HG03196 (cell line): ENCODE results near the gene SGO1.

Source experiments
- ATAC-seq: cut with Tn5 transposase; IDR thresholded peaks from one replicate; pipeline ENCODE4 v1.9.1; 2021; ENCODE audit not compliant: unreplicated experiment

Gene SGO1

GRCh38 chr3:20160230-20160629 lies 25.8 kb downstream of the SGO1 start:
- ATAC-seq, result no peak

DNA sequence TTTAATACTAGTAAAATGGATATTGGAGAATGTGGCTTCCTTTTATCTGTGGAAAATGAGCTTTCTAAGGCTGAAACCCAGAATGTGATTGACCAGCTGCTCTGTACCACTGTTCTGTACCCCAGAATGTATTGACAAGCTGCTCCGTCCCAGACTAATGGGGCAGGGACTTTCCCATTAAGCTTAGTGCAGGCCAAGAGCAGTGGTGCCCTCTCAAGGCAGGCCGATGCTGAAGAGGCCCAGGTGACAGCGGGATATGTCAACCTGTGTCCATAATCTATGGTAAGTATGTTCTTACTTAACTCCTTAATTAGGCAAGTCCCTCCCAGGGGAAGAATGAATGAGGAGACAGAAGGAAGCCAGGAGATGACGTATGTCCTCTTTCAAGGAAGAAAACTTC lies 31.1 kb downstream of the SGO1 start:
- ATAC-seq, result no peak

GRCh38 chr3:20154078-20154477 lies 31.9 kb downstream of the SGO1 start:
- no peak for ATAC-seq

DNA sequence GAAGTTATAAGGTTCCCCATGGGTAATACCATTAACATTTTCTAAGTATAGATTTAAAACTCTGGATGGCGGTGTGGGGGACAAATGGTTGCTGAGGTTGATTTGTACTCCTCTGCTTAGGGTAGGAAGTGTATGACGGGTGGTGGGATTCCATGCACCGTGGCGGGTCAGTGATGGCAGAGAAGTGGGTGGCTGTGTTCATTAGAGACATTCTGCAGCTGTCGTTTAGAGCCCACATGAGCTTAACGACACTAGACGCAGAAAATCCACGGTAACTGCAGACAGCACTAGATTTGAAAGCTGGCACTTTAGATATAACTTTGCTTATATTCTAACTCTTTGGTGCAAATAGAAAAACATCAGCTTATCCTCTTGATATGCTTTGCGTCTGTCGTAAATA lies 37.5 kb downstream of the SGO1 start:
- ATAC-seq, result no peak

DNA sequence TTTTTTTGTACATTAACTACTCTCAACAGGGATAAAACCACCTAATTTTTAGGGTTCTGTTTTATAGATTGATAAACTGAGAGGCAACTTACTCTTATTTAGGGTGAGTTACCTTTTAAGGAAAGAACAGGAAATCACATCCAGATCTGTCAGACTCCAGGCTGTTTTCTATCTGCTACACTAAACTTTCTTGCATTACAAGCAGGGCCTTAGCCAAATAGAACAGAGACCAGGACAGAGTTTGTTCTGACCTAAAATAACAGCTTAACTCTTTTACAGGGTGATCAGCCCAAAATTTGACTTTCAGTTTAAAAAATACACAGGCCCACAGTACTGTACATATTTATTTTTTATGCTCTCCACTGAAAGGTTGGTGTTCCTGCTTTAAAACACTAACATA lies 38.6 kb downstream of the SGO1 start:
- ATAC-seq, result no peak

GRCh38 chr3:20146301-20146700 lies 39.7 kb downstream of the SGO1 start:
- no peak for ATAC-seq

GRCh38 chr3:20145874-20146273 lies 40.1 kb downstream of the SGO1 start:
- no peak for ATAC-seq

DNA sequence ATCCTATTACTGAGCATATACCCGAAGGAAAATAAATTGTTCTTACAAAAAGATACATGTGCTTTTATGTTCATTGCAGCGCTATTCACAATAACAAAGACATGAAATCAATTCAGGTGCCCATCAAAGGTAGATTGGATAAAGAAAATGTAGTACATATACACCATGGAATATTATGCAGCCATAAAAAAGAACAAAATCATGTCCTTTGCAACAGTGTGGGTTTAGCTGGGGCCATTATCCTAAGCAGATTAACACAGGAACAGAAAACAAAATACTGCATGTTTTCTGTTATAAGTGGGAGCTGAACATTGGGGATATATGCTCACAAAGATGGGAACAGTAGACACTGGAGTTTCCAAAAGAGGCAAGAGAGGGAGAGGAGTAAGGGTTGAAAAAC lies 42.5 kb downstream of the SGO1 start:
- no peak for ATAC-seq

GRCh38 chr3:20142517-20142916 lies 43.5 kb downstream of the SGO1 start:
- ATAC-seq, result no peak

DNA sequence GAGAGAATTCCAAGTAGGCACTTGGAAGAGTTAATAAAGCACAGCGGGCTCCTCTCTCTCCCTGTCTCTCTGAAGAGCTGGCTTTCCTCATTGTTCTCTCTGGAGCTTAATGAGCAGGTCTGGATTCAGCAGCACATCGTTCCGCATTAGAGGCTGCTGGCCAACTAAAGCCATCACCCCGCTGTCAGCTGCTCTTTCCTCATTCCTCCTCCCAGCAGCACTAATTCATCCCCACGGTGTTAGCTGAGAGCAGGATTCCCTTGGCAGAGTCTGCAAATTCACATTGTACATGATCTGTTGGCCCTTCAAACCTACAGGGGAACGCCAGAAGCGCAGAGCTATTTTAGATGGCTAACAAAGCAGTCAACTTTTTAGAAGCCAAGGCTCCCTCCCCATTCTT lies 44.2 kb downstream of the SGO1 start:
- ATAC-seq, result no peak

DNA sequence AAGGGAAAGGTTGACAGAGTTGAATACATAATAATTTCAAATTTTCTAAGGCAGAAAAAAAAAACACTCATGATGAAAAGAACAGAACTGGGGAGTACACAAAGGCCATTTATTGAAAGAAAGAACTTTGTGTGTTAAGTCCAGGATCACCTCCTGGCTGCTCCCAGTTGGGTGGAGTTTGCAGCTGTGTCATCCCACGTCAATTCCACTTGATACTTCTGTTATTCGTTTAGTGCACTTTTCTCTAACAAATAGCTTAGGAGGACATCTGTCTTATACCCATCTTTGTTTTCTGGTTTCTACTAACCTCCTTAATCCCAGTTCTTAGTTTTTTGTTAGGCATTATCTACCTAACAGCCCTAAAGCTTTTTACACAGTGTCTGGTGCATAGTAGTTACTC lies 44.7 kb downstream of the SGO1 start:
- no peak for ATAC-seq

GRCh38 chr3:20140881-20141280 lies 45.1 kb downstream of the SGO1 start:
- ATAC-seq, result no peak

DNA sequence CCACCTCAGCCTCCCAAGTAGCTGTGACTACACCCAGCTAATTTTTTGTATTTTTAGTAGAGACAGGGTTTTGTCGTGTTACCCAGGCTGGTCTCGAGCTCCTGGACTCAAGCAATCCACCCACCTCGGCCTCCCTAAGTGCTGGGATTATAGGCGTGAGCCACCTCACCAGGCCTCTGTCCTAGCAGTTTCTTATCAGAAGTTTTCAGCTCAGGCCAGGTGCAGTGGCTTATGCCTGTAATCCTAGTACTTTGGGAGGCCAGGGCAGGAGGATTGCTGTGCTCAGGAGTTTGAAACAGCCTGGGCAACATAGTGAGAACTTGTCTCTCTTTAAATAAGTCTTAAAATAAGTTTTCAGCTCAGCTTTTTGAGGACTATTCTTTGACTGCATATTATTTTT lies 48.4 kb downstream of the SGO1 start:
- no peak for ATAC-seq

DNA sequence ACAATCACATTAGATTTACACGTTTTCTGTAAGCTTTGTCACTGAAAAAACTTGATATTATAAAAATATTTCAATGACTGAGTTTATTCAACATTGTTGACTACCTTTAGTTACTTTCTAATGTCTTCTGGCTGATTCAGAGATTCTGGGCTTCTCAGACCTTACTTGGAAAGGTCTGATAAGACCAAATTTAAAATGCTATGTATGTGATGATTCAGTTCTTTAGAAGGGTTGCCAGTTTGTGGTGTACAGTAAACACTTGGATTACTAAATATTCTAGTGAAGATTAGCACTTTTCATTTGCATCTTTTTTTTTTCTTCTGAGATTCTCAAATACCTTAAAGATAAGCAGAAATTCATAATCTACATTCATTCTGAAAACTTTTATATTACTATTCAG lies 49.8 kb downstream of the SGO1 start:
- no peak for ATAC-seq

GRCh38 chr3:20130106-20130505 lies 55.9 kb downstream of the SGO1 start:
- ATAC-seq, result no peak

DNA sequence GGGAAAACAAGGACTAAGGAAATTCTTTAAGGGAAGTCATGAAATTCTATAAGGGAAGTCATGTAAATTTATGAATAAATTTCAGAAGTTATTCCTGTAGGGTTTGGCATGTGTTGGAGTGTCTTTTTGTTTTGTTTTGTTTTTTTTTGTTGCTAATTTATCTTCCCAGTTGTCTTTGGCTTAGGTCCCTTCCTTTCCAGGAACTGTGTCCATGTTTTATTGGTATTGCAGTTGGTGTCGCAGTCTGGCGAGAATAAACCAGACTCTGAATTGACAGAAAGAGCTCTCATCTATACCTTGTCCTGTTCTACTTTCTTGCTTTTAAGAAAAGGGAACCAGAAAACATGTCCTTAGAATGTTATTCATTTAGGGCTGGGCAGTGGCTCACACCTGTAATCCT lies 57.6 kb downstream of the SGO1 start:
- ATAC-seq, result no peak

GRCh38 chr3:20125897-20126296 lies 60.1 kb downstream of the SGO1 start:
- peak; percentile 99 for ATAC-seq

DNA sequence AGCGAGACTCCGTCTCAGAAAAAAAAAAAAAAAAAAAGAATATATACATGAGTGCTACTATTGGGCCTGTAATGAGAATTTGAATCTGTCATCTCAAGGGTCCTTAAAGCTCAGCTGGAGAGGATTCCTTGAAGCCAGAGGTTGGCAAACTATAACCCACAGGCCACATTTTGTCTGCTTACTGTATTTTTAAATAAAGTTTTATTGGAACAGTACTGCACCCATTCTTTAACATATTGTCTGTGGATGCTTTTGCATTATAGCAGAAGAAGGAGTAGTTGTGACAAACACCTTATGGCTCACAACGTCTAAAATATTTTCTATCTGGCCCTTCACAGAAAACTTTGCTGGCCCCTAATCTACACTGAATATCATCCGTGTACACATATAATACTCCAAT lies 60.7 kb downstream of the SGO1 start:
- ATAC-seq, result no peak

DNA sequence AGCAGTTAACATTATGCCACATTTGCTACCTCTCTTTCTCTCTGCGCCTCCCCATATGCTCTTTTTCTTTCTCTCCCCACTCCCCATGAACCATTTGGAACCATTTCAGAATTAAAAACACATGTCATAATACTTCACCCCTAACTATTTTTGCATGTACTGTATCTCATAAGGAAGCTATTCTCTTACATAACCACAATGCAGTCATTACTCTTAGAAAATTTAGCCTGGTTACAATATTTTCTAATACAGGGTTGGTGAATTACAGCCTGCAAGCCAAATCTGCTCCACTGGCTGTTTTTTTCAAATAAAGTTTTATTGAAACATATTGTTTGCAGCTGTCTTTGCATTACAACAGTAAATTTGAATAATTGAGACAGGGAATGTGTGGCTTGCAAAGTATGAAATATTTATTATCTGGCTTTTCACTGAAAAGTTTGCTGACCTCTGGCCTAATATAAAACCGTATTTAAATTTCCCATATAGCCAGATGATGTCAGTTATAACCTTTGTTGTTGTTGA lies 62.8 kb downstream of the SGO1 start:
- ATAC-seq, result no peak

- ATAC-seq, result no peak
Observed at GRCh38 chr3:20121088-20121487, 64.9 kb downstream of the SGO1 start.
